IMR-90 (cell line): ENCODE results near the gene GRIK3. TPM values are rescaled to one million over a fixed set of nuclear protein-coding genes. Genes with fewer than 3 reads are reported as not detected.

Experiments
- ATAC-seq: fragments of 200-7000 bp; cut with Tn5 transposase; 2 replicates; pipeline ENCODE4 v1.9.1; 2020; ENCODE audit warnings: low read depth, mild to moderate bottlenecking, moderate library complexity
- BruUV-seq: library from RNA; stranded (reverse); fragments of 400-500 nt; replicated peaks from 2 replicates; lab custom pipeline; 2021; lab: Mats Ljungman, UMichigan
- CTCF ChIA-PET: fragments of 300-600 bp; formaldehyde crosslinking; extraction: SDS; loops from one replicate; lab custom pipeline; 2021; ENCODE audit warnings: antibody characterized with exemption; lab: Yijun Ruan, JAX
- POLR2A ChIA-PET: fragments of 300-600 bp; sonication (Branson Sonifier 250); formaldehyde crosslinking; loops from one replicate; lab custom pipeline; 2022; ENCODE audit warnings: antibody characterized with exemption; ENCODE audit not compliant: unreplicated experiment; lab: Charles Lee
- DNase-seq: peaks from one replicate; pipeline ENCODE4 v3.0.0; 2013
- H2AFZ ChIP-seq: replicated peaks from 2 replicates; pipeline ENCODE3; 2013; ENCODE audit warnings: low read length, mild to moderate bottlenecking; ENCODE audit not compliant: poor library complexity
- H2AK5ac ChIP-seq: 2 replicates; pipeline ENCODE4 v1.6.1; 2013; ENCODE audit warnings: low read depth, low read length, inconsistent platforms
- H2AK9ac ChIP-seq: replicated peaks from 2 replicates; pipeline ENCODE3; 2013; ENCODE audit warnings: mild to moderate bottlenecking, low read depth, low read length, moderate library complexity; ENCODE audit not compliant: poor library complexity
- H2BK120ac ChIP-seq: 2 replicates; pipeline ENCODE4 v1.6.1; 2013; ENCODE audit warnings: low read depth, low read length, inconsistent platforms
- H2BK15ac ChIP-seq: 3 replicates; pipeline ENCODE4 v1.6.1; 2013; ENCODE audit warnings: low read depth, low read length, inconsistent platforms
- H2BK20ac ChIP-seq: 2 replicates; pipeline ENCODE4 v1.6.1; 2013; ENCODE audit warnings: low read depth, mild to moderate bottlenecking, inconsistent platforms, low read length, moderate library complexity
- H2BK5ac ChIP-seq: 2 replicates; pipeline ENCODE4 v1.6.1; 2013; ENCODE audit warnings: mild to moderate bottlenecking, low read depth, low read length, inconsistent platforms; ENCODE audit not compliant: poor library complexity, severe bottlenecking
- H3K14ac ChIP-seq: replicated peaks from 2 replicates; pipeline ENCODE4 v1.6.1; 2013; ENCODE audit warnings: low read depth, low read length, inconsistent platforms
- H3K18ac ChIP-seq: 2 replicates; pipeline ENCODE4 v1.6.1; 2013; ENCODE audit warnings: low read depth, low read length, control low read depth
- H3K23ac ChIP-seq: 2 replicates; pipeline ENCODE4 v1.6.1; 2013; ENCODE audit warnings: low read depth, low read length, inconsistent platforms
- H3K27ac ChIP-seq: 2 replicates; pipeline ENCODE4 v1.5.1; 2013; ENCODE audit warnings: mild to moderate bottlenecking, control low read depth, low read length; ENCODE audit not compliant: insufficient read depth
- H3K27me3 ChIP-seq: 2 replicates; pipeline ENCODE4 v1.6.1; 2013; ENCODE audit warnings: low read length; ENCODE audit not compliant: control insufficient read depth, insufficient read depth
- H3K36me3 ChIP-seq: 2 replicates; pipeline ENCODE4 v1.6.1; 2013; ENCODE audit warnings: low read length, mixed read lengths; ENCODE audit not compliant: control insufficient read depth, insufficient read depth
- H3K4ac ChIP-seq: 2 replicates; pipeline ENCODE4 v1.6.1; 2013; ENCODE audit warnings: low read depth, low read length, inconsistent platforms
- H3K4me1 ChIP-seq: 2 replicates; pipeline ENCODE4 v1.6.1; 2013; ENCODE audit warnings: low read length, mixed read lengths; ENCODE audit not compliant: control insufficient read depth, insufficient read depth
- H3K4me2 ChIP-seq: 2 replicates; pipeline ENCODE4 v1.6.1; 2013; ENCODE audit warnings: low read depth, mild to moderate bottlenecking, control low read depth, low read length, moderate library complexity
- H3K4me3 ChIP-seq: 2 replicates; pipeline ENCODE4 v1.5.1; 2013; ENCODE audit warnings: low read depth, mild to moderate bottlenecking, control low read depth, low read length, moderate library complexity; ENCODE audit not compliant: insufficient read depth
- H3K56ac ChIP-seq: 2 replicates; pipeline ENCODE4 v1.6.1; 2013; ENCODE audit warnings: low read length, inconsistent platforms; ENCODE audit not compliant: insufficient read depth; ENCODE audit errors: extremely low read depth
- H3K79me1 ChIP-seq, 2 experiments: 2 replicates each; pipeline ENCODE4 v1.6.1; 2013; ENCODE audit warnings: low read length in 2 of 2, inconsistent platforms in 1 of 2, low read depth in 1 of 2
- H3K9ac ChIP-seq: 2 replicates; pipeline ENCODE4 v1.6.1; 2013; ENCODE audit warnings: low read depth, low read length, control low read depth
- H3K9me1 ChIP-seq: 2 replicates; pipeline ENCODE4 v1.6.1; 2013; ENCODE audit warnings: low read length, inconsistent platforms; ENCODE audit not compliant: insufficient read depth
- H3K9me3 ChIP-seq: 2 replicates; pipeline ENCODE4 v1.6.1; 2013; ENCODE audit warnings: low read length; ENCODE audit not compliant: control insufficient read depth, insufficient read depth
- H4K20me1 ChIP-seq: 2 replicates; pipeline ENCODE4 v1.6.1; 2013; ENCODE audit warnings: low read length, inconsistent platforms; ENCODE audit not compliant: insufficient read depth
- H4K5ac ChIP-seq: 2 replicates; pipeline ENCODE4 v1.6.1; 2013; ENCODE audit warnings: mild to moderate bottlenecking, low read depth, low read length, control low read depth
- H4K8ac ChIP-seq, 2 experiments: 2 replicates each; pipeline ENCODE4 v1.6.1; 2013; ENCODE audit warnings: low read depth in 2 of 2, low read length in 2 of 2, control low read depth in 1 of 2, inconsistent platforms in 1 of 2
- H4K91ac ChIP-seq: 2 replicates; pipeline ENCODE4 v1.6.1; 2013; ENCODE audit warnings: low read depth, low read length, inconsistent platforms; ENCODE audit not compliant: insufficient read depth
- BHLHE40 ChIP-seq: fragments of 150-350 bp; IDR thresholded peaks from 2 replicates; pipeline ENCODE4 v1.6.1; 2016; ENCODE audit warnings: mild to moderate bottlenecking, low read depth, low read length
- CEBPB ChIP-seq: IDR thresholded peaks from 2 replicates; pipeline ENCODE4 v1.6.1; 2012; ENCODE audit warnings: low read depth, low read length, improper control_type of control experiment
- CHD1 ChIP-seq: IDR thresholded peaks from 2 replicates; pipeline ENCODE4 v1.6.1; 2012; ENCODE audit warnings: low read depth, low read length, improper control_type of control experiment
- FOS ChIP-seq: fragments of 150-350 bp; IDR thresholded peaks from 2 replicates; pipeline ENCODE4 v1.6.1; 2016; ENCODE audit warnings: low read depth, low read length
- MAZ ChIP-seq: IDR thresholded peaks from 2 replicates; pipeline ENCODE4 v1.6.1; 2012; ENCODE audit warnings: low read depth, mild to moderate bottlenecking, low read length, improper control_type of control experiment, moderate library complexity, borderline replicate concordance
- NFE2L2 ChIP-seq: fragments of 150-350 bp; IDR thresholded peaks from 2 replicates; pipeline ENCODE4 v1.6.1; 2016; ENCODE audit warnings: low read depth, mild to moderate bottlenecking, low read length
- RAD21 ChIP-seq: IDR thresholded peaks from 2 replicates; pipeline ENCODE4 v1.6.1; 2012; ENCODE audit warnings: low read length, improper control_type of control experiment
- RCOR1 ChIP-seq: IDR thresholded peaks from 2 replicates; pipeline ENCODE4 v1.6.1; 2012; ENCODE audit warnings: mild to moderate bottlenecking, low read length, improper control_type of control experiment; ENCODE audit not compliant: insufficient replicate concordance
- SMC3 ChIP-seq: fragments of 150-350 bp; IDR thresholded peaks from 2 replicates; pipeline ENCODE4 v1.6.1; 2016; ENCODE audit warnings: low read depth, mild to moderate bottlenecking, antibody characterized with exemption, low read length, moderate library complexity
- WGBS, 2 experiments: methylation state at CpG; one replicate each; pipeline versions ENCODE4 v1.1.5 to v1.1.7; 2013; ENCODE audit warnings: missing lambda C conversion rate in 2 of 2; ENCODE audit not compliant: insufficient read length in 1 of 2; ENCODE audit errors: extremely low coverage in 2 of 2; 5-methylcytosine and 5-hydroxymethylcytosine counted together
- dilution Hi-C: fragments of 300-500 bp; cut with HindIII; formaldehyde crosslinking; loops from one replicate; pipeline ENCODE4 v1.14.3; 2018; ENCODE audit warnings: low sequenced_read_pairs; ENCODE audit not compliant: unreplicated experiment
- in situ Hi-C: fragments of 300-500 bp; cut with MboI; formaldehyde crosslinking; loops from 3 replicates; pipeline ENCODE4 v1.14.3; 2019; ENCODE audit warnings: low sequenced_read_pairs, inconsistent platforms, mixed read lengths
- intact Hi-C: fragments of 100-400 bp; cut with micrococcal nuclease; formaldehyde crosslinking; loops from 2 replicates; pipeline ENCODE4 v1.10.0; 2022
- polyA plus RNA-seq, 3 experiments: library from polyadenylated mRNA; depleted of rRNA; stranded (reverse); fragments of >200 nt; gene quantifications; 2 replicates each; pipeline ENCODE4 v1.2.3, GENCODE V29; 2012; ENCODE audit warnings: low replicate concordance in 1 of 3
- total RNA-seq: library from RNA; depleted of rRNA; stranded (reverse); fragments of >200 nt; gene quantifications from 2 replicates; pipeline ENCODE4 v1.2.3, GENCODE V29; 2012
- TF ChIP-seq, protein P1 (sequence below): fragments of 150-350 bp; IDR thresholded peaks from 2 replicates; pipeline ENCODE4 v1.6.1; 2017; ENCODE audit warnings: mild to moderate bottlenecking, antibody characterized with exemption, low read length, low read depth
- TF ChIP-seq, protein P2 (sequence below): fragments of 150-350 bp; IDR thresholded peaks from 2 replicates; pipeline ENCODE4 v1.6.1; 2016; ENCODE audit warnings: low read depth, mild to moderate bottlenecking, low read length, moderate library complexity, borderline replicate concordance
- TF ChIP-seq, protein P3 (sequence below): conservative IDR thresholded peaks from 2 replicates; pipeline ENCODE4 v1.5.1; 2012; ENCODE audit warnings: mild to moderate bottlenecking, low read depth, low read length, improper control_type of control experiment

The GRIK3 gene
- total and polyA plus RNA-seq, 2 of the 4 experiments (the other 2 are of a cell fraction): not detected

DNA sequence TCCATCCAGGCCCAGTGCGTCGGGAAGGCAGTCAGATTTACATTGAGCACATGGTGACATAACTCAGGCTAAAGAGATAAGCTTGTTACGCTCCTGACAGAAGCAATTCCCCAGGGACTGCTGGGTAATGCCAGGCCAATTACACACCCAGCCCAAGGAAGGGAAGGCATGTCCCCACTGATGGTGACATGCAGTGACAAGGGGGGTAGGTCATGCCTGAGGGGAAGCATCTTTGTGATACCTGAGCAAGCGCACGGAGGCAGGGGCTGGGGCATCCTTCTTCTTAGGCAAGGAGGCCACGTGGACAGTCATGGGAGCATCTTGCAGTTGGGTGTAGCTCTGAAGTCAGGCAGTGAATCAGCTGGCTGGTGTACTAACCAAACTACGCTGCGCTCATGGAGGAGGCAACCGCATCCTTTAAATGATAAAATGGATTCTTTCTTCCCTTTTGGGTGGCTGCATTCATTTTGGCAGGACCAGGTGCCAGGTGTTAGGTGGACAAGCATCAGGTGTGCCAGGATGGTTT lies 39.6 kb upstream of the GRIK3 start:
- Histone ChIP-seq H2AK5ac (no peak overlapping the region), H3K4me1 (no peaks in the 10 kb centered on the region), H4K5ac (no peak overlapping the region), H3K36me3 (no peaks in the 10 kb centered on the region), H3K9me3 (no peaks in the 10 kb centered on the region), H2BK20ac (no peak overlapping the region), H3K14ac (no peak overlapping the region), H2AK9ac (no peak overlapping the region), H4K20me1 (no peaks in the 10 kb centered on the region), H3K27ac (no peak overlapping the region), H3K27me3 (no peaks in the 10 kb centered on the region), H4K91ac (no peak overlapping the region), H2BK15ac (no peak overlapping the region), H3K4me3 (no peak overlapping the region), H3K9ac (no peak overlapping the region), H2AFZ (no peak overlapping the region), H3K23ac (no peak overlapping the region), H3K79me1 (no peaks in the 10 kb centered on the region), H3K56ac (no peak overlapping the region), H3K4ac (no peak overlapping the region), H3K9me1 (no peaks in the 10 kb centered on the region), H3K4me2 (no peak overlapping the region), H3K18ac (no peak overlapping the region), H2BK120ac (no peak overlapping the region), H2BK5ac (no peak overlapping the region), H4K8ac (no peak overlapping the region)
- intact Hi-C loops: no loop called here
- DNase-seq (no peak), ATAC-seq (no peak)
- BruUV-seq: no TSS peak
- TF ChIP-seq, protein P1, sequence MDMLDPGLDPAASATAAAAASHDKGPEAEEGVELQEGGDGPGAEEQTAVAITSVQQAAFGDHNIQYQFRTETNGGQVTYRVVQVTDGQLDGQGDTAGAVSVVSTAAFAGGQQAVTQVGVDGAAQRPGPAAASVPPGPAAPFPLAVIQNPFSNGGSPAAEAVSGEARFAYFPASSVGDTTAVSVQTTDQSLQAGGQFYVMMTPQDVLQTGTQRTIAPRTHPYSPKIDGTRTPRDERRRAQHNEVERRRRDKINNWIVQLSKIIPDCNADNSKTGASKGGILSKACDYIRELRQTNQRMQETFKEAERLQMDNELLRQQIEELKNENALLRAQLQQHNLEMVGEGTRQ: no peak
- TF ChIP-seq CEBPB: no peak
- TF ChIP-seq, protein P2, sequence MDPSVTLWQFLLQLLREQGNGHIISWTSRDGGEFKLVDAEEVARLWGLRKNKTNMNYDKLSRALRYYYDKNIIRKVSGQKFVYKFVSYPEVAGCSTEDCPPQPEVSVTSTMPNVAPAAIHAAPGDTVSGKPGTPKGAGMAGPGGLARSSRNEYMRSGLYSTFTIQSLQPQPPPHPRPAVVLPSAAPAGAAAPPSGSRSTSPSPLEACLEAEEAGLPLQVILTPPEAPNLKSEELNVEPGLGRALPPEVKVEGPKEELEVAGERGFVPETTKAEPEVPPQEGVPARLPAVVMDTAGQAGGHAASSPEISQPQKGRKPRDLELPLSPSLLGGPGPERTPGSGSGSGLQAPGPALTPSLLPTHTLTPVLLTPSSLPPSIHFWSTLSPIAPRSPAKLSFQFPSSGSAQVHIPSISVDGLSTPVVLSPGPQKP: no peak
- TF ChIP-seq, protein P3, sequence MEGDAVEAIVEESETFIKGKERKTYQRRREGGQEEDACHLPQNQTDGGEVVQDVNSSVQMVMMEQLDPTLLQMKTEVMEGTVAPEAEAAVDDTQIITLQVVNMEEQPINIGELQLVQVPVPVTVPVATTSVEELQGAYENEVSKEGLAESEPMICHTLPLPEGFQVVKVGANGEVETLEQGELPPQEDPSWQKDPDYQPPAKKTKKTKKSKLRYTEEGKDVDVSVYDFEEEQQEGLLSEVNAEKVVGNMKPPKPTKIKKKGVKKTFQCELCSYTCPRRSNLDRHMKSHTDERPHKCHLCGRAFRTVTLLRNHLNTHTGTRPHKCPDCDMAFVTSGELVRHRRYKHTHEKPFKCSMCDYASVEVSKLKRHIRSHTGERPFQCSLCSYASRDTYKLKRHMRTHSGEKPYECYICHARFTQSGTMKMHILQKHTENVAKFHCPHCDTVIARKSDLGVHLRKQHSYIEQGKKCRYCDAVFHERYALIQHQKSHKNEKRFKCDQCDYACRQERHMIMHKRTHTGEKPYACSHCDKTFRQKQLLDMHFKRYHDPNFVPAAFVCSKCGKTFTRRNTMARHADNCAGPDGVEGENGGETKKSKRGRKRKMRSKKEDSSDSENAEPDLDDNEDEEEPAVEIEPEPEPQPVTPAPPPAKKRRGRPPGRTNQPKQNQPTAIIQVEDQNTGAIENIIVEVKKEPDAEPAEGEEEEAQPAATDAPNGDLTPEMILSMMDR: no peak
- TF ChIP-seq RAD21: no peak
- no peak for TF ChIP-seq RCOR1
- no peak for TF ChIP-seq CHD1
- TF ChIP-seq SMC3: no peak
- TF ChIP-seq MAZ: no peak
- TF ChIP-seq FOS: no peak
- TF ChIP-seq NFE2L2: no peak
- TF ChIP-seq BHLHE40: no peak
- POLR2A ChIA-PET: no interaction called here
- WGBS, 2 experiments: 25% methylated on average over 4 of the region's 9 CpGs; no CpG with 5 or more reads in 1 of the 2 experiments
- CTCF ChIA-PET: no interaction called here
- in situ Hi-C loops: no loop called here
- dilution Hi-C loops: no loop called here
